IMR-90 (cell line): ENCODE data around the gene GTF2A1L. TPM values are rescaled to one million over a fixed set of nuclear protein-coding genes. Genes with fewer than 3 reads are reported as not detected.
A peak's percentile ranks its signal among the peaks of the same experiment; 100 is the strongest.

Experiments used
- ATAC-seq: fragments of 200-7000 bp; cut with Tn5 transposase; 2 replicates; pipeline ENCODE4 v1.9.1; 2020; ENCODE audit warnings: low read depth, mild to moderate bottlenecking, moderate library complexity
- BruUV-seq: library from RNA; stranded (reverse); fragments of 400-500 nt; replicated peaks from 2 replicates; lab custom pipeline; 2021; lab: Mats Ljungman, UMichigan
- CTCF ChIA-PET: fragments of 300-600 bp; formaldehyde crosslinking; extraction: SDS; loops from one replicate; lab custom pipeline; 2021; ENCODE audit warnings: antibody characterized with exemption; lab: Yijun Ruan, JAX
- POLR2A ChIA-PET: fragments of 300-600 bp; sonication (Branson Sonifier 250); formaldehyde crosslinking; loops from one replicate; lab custom pipeline; 2022; ENCODE audit warnings: antibody characterized with exemption; ENCODE audit not compliant: unreplicated experiment; lab: Charles Lee
- DNase-seq: peaks from one replicate; pipeline ENCODE4 v3.0.0; 2013
- H2AFZ ChIP-seq: replicated peaks from 2 replicates; pipeline ENCODE3; 2013; ENCODE audit warnings: low read length, mild to moderate bottlenecking; ENCODE audit not compliant: poor library complexity
- H2AK5ac ChIP-seq: 2 replicates; pipeline ENCODE4 v1.6.1; 2013; ENCODE audit warnings: low read depth, low read length, inconsistent platforms
- H2AK9ac ChIP-seq: replicated peaks from 2 replicates; pipeline ENCODE3; 2013; ENCODE audit warnings: mild to moderate bottlenecking, low read depth, low read length, moderate library complexity; ENCODE audit not compliant: poor library complexity
- H2BK120ac ChIP-seq: 2 replicates; pipeline ENCODE4 v1.6.1; 2013; ENCODE audit warnings: low read depth, low read length, inconsistent platforms
- H2BK15ac ChIP-seq: 3 replicates; pipeline ENCODE4 v1.6.1; 2013; ENCODE audit warnings: low read depth, low read length, inconsistent platforms
- H2BK20ac ChIP-seq: 2 replicates; pipeline ENCODE4 v1.6.1; 2013; ENCODE audit warnings: low read depth, mild to moderate bottlenecking, inconsistent platforms, low read length, moderate library complexity
- H2BK5ac ChIP-seq: 2 replicates; pipeline ENCODE4 v1.6.1; 2013; ENCODE audit warnings: mild to moderate bottlenecking, low read depth, low read length, inconsistent platforms; ENCODE audit not compliant: poor library complexity, severe bottlenecking
- H3K14ac ChIP-seq: replicated peaks from 2 replicates; pipeline ENCODE4 v1.6.1; 2013; ENCODE audit warnings: low read depth, low read length, inconsistent platforms
- H3K18ac ChIP-seq: 2 replicates; pipeline ENCODE4 v1.6.1; 2013; ENCODE audit warnings: low read depth, low read length, control low read depth
- H3K23ac ChIP-seq: 2 replicates; pipeline ENCODE4 v1.6.1; 2013; ENCODE audit warnings: low read depth, low read length, inconsistent platforms
- H3K27ac ChIP-seq: 2 replicates; pipeline ENCODE4 v1.5.1; 2013; ENCODE audit warnings: mild to moderate bottlenecking, control low read depth, low read length; ENCODE audit not compliant: insufficient read depth
- H3K27me3 ChIP-seq: 2 replicates; pipeline ENCODE4 v1.6.1; 2013; ENCODE audit warnings: low read length; ENCODE audit not compliant: control insufficient read depth, insufficient read depth
- H3K36me3 ChIP-seq: 2 replicates; pipeline ENCODE4 v1.6.1; 2013; ENCODE audit warnings: low read length, mixed read lengths; ENCODE audit not compliant: control insufficient read depth, insufficient read depth
- H3K4ac ChIP-seq: 2 replicates; pipeline ENCODE4 v1.6.1; 2013; ENCODE audit warnings: low read depth, low read length, inconsistent platforms
- H3K4me1 ChIP-seq: 2 replicates; pipeline ENCODE4 v1.6.1; 2013; ENCODE audit warnings: low read length, mixed read lengths; ENCODE audit not compliant: control insufficient read depth, insufficient read depth
- H3K4me2 ChIP-seq: 2 replicates; pipeline ENCODE4 v1.6.1; 2013; ENCODE audit warnings: low read depth, mild to moderate bottlenecking, control low read depth, low read length, moderate library complexity
- H3K4me3 ChIP-seq: 2 replicates; pipeline ENCODE4 v1.5.1; 2013; ENCODE audit warnings: low read depth, mild to moderate bottlenecking, control low read depth, low read length, moderate library complexity; ENCODE audit not compliant: insufficient read depth
- H3K56ac ChIP-seq: 2 replicates; pipeline ENCODE4 v1.6.1; 2013; ENCODE audit warnings: low read length, inconsistent platforms; ENCODE audit not compliant: insufficient read depth; ENCODE audit errors: extremely low read depth
- H3K79me1 ChIP-seq, 2 experiments: 2 replicates each; pipeline ENCODE4 v1.6.1; 2013; ENCODE audit warnings: low read length in 2 of 2, inconsistent platforms in 1 of 2, low read depth in 1 of 2
- H3K9ac ChIP-seq: 2 replicates; pipeline ENCODE4 v1.6.1; 2013; ENCODE audit warnings: low read depth, low read length, control low read depth
- H3K9me1 ChIP-seq: 2 replicates; pipeline ENCODE4 v1.6.1; 2013; ENCODE audit warnings: low read length, inconsistent platforms; ENCODE audit not compliant: insufficient read depth
- H3K9me3 ChIP-seq: 2 replicates; pipeline ENCODE4 v1.6.1; 2013; ENCODE audit warnings: low read length; ENCODE audit not compliant: control insufficient read depth, insufficient read depth
- H4K20me1 ChIP-seq: 2 replicates; pipeline ENCODE4 v1.6.1; 2013; ENCODE audit warnings: low read length, inconsistent platforms; ENCODE audit not compliant: insufficient read depth
- H4K5ac ChIP-seq: 2 replicates; pipeline ENCODE4 v1.6.1; 2013; ENCODE audit warnings: mild to moderate bottlenecking, low read depth, low read length, control low read depth
- H4K8ac ChIP-seq, 2 experiments: 2 replicates each; pipeline ENCODE4 v1.6.1; 2013; ENCODE audit warnings: low read depth in 2 of 2, low read length in 2 of 2, control low read depth in 1 of 2, inconsistent platforms in 1 of 2
- H4K91ac ChIP-seq: 2 replicates; pipeline ENCODE4 v1.6.1; 2013; ENCODE audit warnings: low read depth, low read length, inconsistent platforms; ENCODE audit not compliant: insufficient read depth
- BHLHE40 ChIP-seq: fragments of 150-350 bp; IDR thresholded peaks from 2 replicates; pipeline ENCODE4 v1.6.1; 2016; ENCODE audit warnings: mild to moderate bottlenecking, low read depth, low read length
- CEBPB ChIP-seq: IDR thresholded peaks from 2 replicates; pipeline ENCODE4 v1.6.1; 2012; ENCODE audit warnings: low read depth, low read length, improper control_type of control experiment
- CHD1 ChIP-seq: IDR thresholded peaks from 2 replicates; pipeline ENCODE4 v1.6.1; 2012; ENCODE audit warnings: low read depth, low read length, improper control_type of control experiment
- MAZ ChIP-seq: IDR thresholded peaks from 2 replicates; pipeline ENCODE4 v1.6.1; 2012; ENCODE audit warnings: low read depth, mild to moderate bottlenecking, low read length, improper control_type of control experiment, moderate library complexity, borderline replicate concordance
- MXI1 ChIP-seq: IDR thresholded peaks from 2 replicates; pipeline ENCODE4 v1.6.1; 2012; ENCODE audit warnings: low read depth, mild to moderate bottlenecking, low read length, moderate library complexity, borderline replicate concordance
- RAD21 ChIP-seq: IDR thresholded peaks from 2 replicates; pipeline ENCODE4 v1.6.1; 2012; ENCODE audit warnings: low read length, improper control_type of control experiment
- RCOR1 ChIP-seq: IDR thresholded peaks from 2 replicates; pipeline ENCODE4 v1.6.1; 2012; ENCODE audit warnings: mild to moderate bottlenecking, low read length, improper control_type of control experiment; ENCODE audit not compliant: insufficient replicate concordance
- dilution Hi-C: fragments of 300-500 bp; cut with HindIII; formaldehyde crosslinking; loops from one replicate; pipeline ENCODE4 v1.14.3; 2018; ENCODE audit warnings: low sequenced_read_pairs; ENCODE audit not compliant: unreplicated experiment
- in situ Hi-C: fragments of 300-500 bp; cut with MboI; formaldehyde crosslinking; loops from 3 replicates; pipeline ENCODE4 v1.14.3; 2019; ENCODE audit warnings: low sequenced_read_pairs, inconsistent platforms, mixed read lengths
- intact Hi-C: fragments of 100-400 bp; cut with micrococcal nuclease; formaldehyde crosslinking; loops from 2 replicates; pipeline ENCODE4 v1.10.0; 2022
- polyA plus RNA-seq, 3 experiments: library from polyadenylated mRNA; depleted of rRNA; stranded (reverse); fragments of >200 nt; gene quantifications; 2 replicates each; pipeline ENCODE4 v1.2.3, GENCODE V29; 2012; ENCODE audit warnings: low replicate concordance in 1 of 3
- total RNA-seq: library from RNA; depleted of rRNA; stranded (reverse); fragments of >200 nt; gene quantifications from 2 replicates; pipeline ENCODE4 v1.2.3, GENCODE V29; 2012

The GTF2A1L gene
- total and polyA plus RNA-seq, 2 of the 4 experiments (the other 2 are of a cell fraction) = not detected

- Histone ChIP-seq H2AK9ac (no peak overlapping the region), H3K27ac (no peak overlapping the region), H2AFZ (no peak overlapping the region), H3K4me2 (no peak overlapping the region), H2BK5ac (no peak overlapping the region), H3K9me3 (no peaks in the 10 kb centered on the region), H3K4me1 (no peaks in the 10 kb centered on the region), H3K4ac (no peak overlapping the region), H3K27me3 (no peaks in the 10 kb centered on the region), H3K9ac (no peak overlapping the region), H2AK5ac (no peak overlapping the region), H2BK20ac (no peak overlapping the region), H4K5ac (no peak overlapping the region), H3K23ac (no peak overlapping the region), H3K14ac (no peak overlapping the region), H3K36me3 (no peaks in the 10 kb centered on the region), H2BK120ac (no peak overlapping the region), H3K56ac (no peak overlapping the region), H2BK15ac (no peak overlapping the region), H3K18ac (no peak overlapping the region), H3K9me1 (peaks cover 4% of the 10 kb centered on the region), H4K91ac (no peak overlapping the region), H4K20me1 (no peaks in the 10 kb centered on the region), H3K4me3 (no peak overlapping the region), H4K8ac (no peak overlapping the region), H3K79me1 (no peaks in the 10 kb centered on the region; a peak in 1 of 4 replicates)
- ChIA-PET POLR2A (no interaction called here), CTCF (interaction anchor here (0.6 to 1.2 kb wide), 2 partner anchors 38 to 451 kb away, joined by 3 to 4 read pairs; no protein-coding TSS in a partner anchor)
- intact Hi-C loops (loop anchor here (5.0 kb wide), 1 partner anchor 87 kb away; no protein-coding TSS in a partner anchor), in situ Hi-C loops (no loop called here), dilution Hi-C loops (no loop called here)
- DNase-seq (no peak), ATAC-seq (peak; percentile 30; the same call in 1 of the 2 replicates)
- TF ChIP-seq CHD1 = no peak
- no peak for TF ChIP-seq MAZ
- no peak for TF ChIP-seq BHLHE40
- no peak for TF ChIP-seq RCOR1
- TF ChIP-seq CEBPB = no peak
- no peak for TF ChIP-seq RAD21
- no peak for TF ChIP-seq MXI1
- BruUV-seq = no TSS peak
Measured at GRCh38 chr2:48569433-48569832, 48.2 kb upstream of the GTF2A1L start.
